Lower leg skin (tissue), 3 donors: ENCODE results near the gene GADD45GIP1.

Experiments
- CTCF ChIP-seq, 3 donors: fragments of 450-650 bp; IDR thresholded peaks; one replicate each; pipeline ENCODE4 v1.5.1; 2016; ENCODE audit warnings: antibody characterized with exemption in 3 of 3, mild to moderate bottlenecking in 3 of 3, moderate library complexity in 2 of 3
- POLR2A ChIP-seq, 2 donors: fragments of 450-650 bp; IDR thresholded peaks; one replicate each; pipeline ENCODE4 v1.6.1; 2016 to 2017; ENCODE audit warnings: antibody characterized with exemption in 2 of 2, mild to moderate bottlenecking in 1 of 2, moderate library complexity in 1 of 2

GRCh38 chr19:12993562-12993961 is 36.5 kb upstream of the GADD45GIP1 start:
- TF ChIP-seq CTCF (IDR thresholded peaks at IDR 0.05) (no peak), POLR2A (IDR thresholded peaks at IDR 0.05) (no peak)
